Spleen (tissue), 7 donors: ENCODE data around the gene CPED1.

ENCODE experiments used
- POLR2A ChIP-seq, 3 donors: fragments of 450-650 bp; IDR thresholded peaks; one replicate each; pipeline ENCODE4 v1.5.1; 2017; ENCODE audit warnings: antibody characterized with exemption in 3 of 3, mild to moderate bottlenecking in 1 of 3
- POLR2AphosphoS5 ChIP-seq, 3 donors: sonication (generic); formaldehyde crosslinking; IDR thresholded peaks; one replicate each; pipeline ENCODE4 v1.5.1; 2017; ENCODE audit warnings: antibody characterized with exemption in 3 of 3
- TF ChIP-seq, protein P1 (sequence below), 11 experiments: fragments of 200-600 bp in 7 of 11; fragments of 450-650 bp in 4 of 11; sonication (generic) in 4 of 11; IDR thresholded peaks in 8 of 11; conservative IDR thresholded peaks in 3 of 11; 1 replicate in 7 of 11; 2 replicates in 4 of 11; pipeline versions ENCODE4 v1.4.0 to v1.8.0; 2016 to 2021; ENCODE audit warnings: antibody characterized with exemption in 11 of 11, inconsistent platforms in 4 of 11, mild to moderate bottlenecking in 1 of 11
- donor health status: DM: no; HTN: no; CAD: no; lungs with moderate emphysema.
- donor health status: DM: no; HTN: no; CAD: no.
- donor health status: DM: no; HTN: no; CAD: no.

DNA sequence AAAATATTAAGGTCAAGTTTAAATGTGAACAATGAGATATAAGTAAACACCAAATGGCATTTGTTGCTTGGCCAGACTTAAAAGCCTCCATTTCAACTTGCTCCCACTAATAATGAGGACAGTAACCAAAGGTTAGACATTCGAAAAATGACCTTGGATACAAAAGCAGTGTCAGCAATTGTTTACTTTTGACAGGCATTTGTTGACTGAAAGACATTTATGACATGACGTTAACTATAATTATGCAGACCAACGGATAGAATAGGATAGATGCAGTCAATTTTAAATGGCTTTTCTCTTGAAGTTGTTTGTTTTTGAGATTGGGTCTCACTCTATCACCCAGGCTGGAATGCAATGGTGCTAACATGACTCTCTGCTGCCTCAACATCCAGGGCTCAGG, 333.9 kb downstream of the CPED1 start:
- TF ChIP-seq, protein P1, sequence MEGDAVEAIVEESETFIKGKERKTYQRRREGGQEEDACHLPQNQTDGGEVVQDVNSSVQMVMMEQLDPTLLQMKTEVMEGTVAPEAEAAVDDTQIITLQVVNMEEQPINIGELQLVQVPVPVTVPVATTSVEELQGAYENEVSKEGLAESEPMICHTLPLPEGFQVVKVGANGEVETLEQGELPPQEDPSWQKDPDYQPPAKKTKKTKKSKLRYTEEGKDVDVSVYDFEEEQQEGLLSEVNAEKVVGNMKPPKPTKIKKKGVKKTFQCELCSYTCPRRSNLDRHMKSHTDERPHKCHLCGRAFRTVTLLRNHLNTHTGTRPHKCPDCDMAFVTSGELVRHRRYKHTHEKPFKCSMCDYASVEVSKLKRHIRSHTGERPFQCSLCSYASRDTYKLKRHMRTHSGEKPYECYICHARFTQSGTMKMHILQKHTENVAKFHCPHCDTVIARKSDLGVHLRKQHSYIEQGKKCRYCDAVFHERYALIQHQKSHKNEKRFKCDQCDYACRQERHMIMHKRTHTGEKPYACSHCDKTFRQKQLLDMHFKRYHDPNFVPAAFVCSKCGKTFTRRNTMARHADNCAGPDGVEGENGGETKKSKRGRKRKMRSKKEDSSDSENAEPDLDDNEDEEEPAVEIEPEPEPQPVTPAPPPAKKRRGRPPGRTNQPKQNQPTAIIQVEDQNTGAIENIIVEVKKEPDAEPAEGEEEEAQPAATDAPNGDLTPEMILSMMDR (IDR thresholded peaks at IDR 0.05 in 8 of 11, conservative IDR thresholded peaks at IDR 0.05 in 3 of 11): no peak
- TF ChIP-seq POLR2A (IDR thresholded peaks at IDR 0.05) (no peak), POLR2AphosphoS5 (IDR thresholded peaks at IDR 0.05) (no peak)
